Endothelial cell of umbilical vein (primary cell): ENCODE measurements around the gene SLC23A2. TPM values are rescaled to one million over a fixed set of nuclear protein-coding genes. Genes with fewer than 3 reads are reported as not detected.
"Not testable (repeated sequence)": the region's sequence is repeated elsewhere in the genome, so short reads cannot be mapped to it uniquely, and the experiment has no call there.

Experiments
- BruUV-seq: library from RNA; stranded (reverse); fragments of 400-500 nt; replicated peaks from 2 replicates; lab custom pipeline; 2021; lab: Mats Ljungman, UMichigan
- CTCF ChIA-PET: fragments of 300-600, 350-600 bp; sonication (Branson Sonifier 250); formaldehyde crosslinking; loops from one replicate; lab custom pipeline; 2021; ENCODE audit warnings: antibody characterized with exemption, inconsistent platforms; lab: Charles Lee
- POLR2A ChIA-PET: fragments of 300-600, 350-600 bp; sonication (Branson Sonifier 250); formaldehyde crosslinking; loops from one replicate; lab custom pipeline; 2021; ENCODE audit warnings: antibody characterized with exemption, inconsistent platforms; lab: Charles Lee
- DNase-seq: peaks from one replicate; pipeline ENCODE4 v3.0.0-alpha.2; 2011; ENCODE audit warnings: low read depth, low spot score
- FAIRE-seq: peaks from 2 replicates; lab custom pipeline; 2011; peaks lifted over from hg19 to GRCh38; lab: Jason Lieb, UNC
- H2AFZ ChIP-seq: 2 replicates; pipeline ENCODE4 v1.6.0; 2012; ENCODE audit warnings: low read depth, low read length, control low read depth, inconsistent platforms
- H3K27ac ChIP-seq: 2 replicates; pipeline ENCODE4 v1.5.1; 2011; ENCODE audit warnings: low read depth, mild to moderate bottlenecking, control low read depth, low read length, moderate library complexity; ENCODE audit not compliant: insufficient read depth
- H3K27me3 ChIP-seq, 2 experiments: 2 replicates each; pipeline versions ENCODE4 v1.6.0 to v1.6.1; 2011; ENCODE audit warnings: low read length in 2 of 2, mixed read lengths in 1 of 2; ENCODE audit not compliant: control insufficient read depth in 2 of 2, insufficient read depth in 2 of 2
- H3K36me3 ChIP-seq, 2 experiments: 2 replicates in 1 of 2; 3 replicates in 1 of 2; pipeline ENCODE4 v1.5.1; 2011; ENCODE audit warnings: low read length in 2 of 2, mild to moderate bottlenecking in 1 of 2, moderate library complexity in 1 of 2; ENCODE audit not compliant: control insufficient read depth in 2 of 2, insufficient read depth in 2 of 2; ENCODE audit errors: extremely low read depth in 1 of 2
- H3K4me1 ChIP-seq: 3 replicates; pipeline ENCODE4 v1.5.1; 2011; ENCODE audit warnings: mild to moderate bottlenecking, low read length; ENCODE audit not compliant: control insufficient read depth, insufficient read depth; ENCODE audit errors: extremely low read depth
- H3K4me2 ChIP-seq: 2 replicates; pipeline ENCODE4 v1.6.1; 2011; ENCODE audit warnings: low read length, control low read depth, mixed read lengths; ENCODE audit not compliant: insufficient read depth
- H3K4me3 ChIP-seq, 3 experiments: fragments of 200-600 bp in 1 of 3; sonication (generic), shearing (Covaris generic) in 1 of 3; replicated peaks in 1 of 3; 2 replicates each; pipeline ENCODE4 v1.5.1; 2011 to 2016; ENCODE audit warnings: control low read depth in 3 of 3, low read length in 3 of 3, mild to moderate bottlenecking in 2 of 3, inconsistent platforms in 1 of 3, low read depth in 1 of 3, moderate library complexity in 1 of 3; ENCODE audit not compliant: insufficient read depth in 1 of 3
- H3K79me2 ChIP-seq: 2 replicates; pipeline ENCODE4 v1.6.0; 2012; ENCODE audit warnings: low read length, inconsistent platforms; ENCODE audit not compliant: control insufficient read depth, insufficient read depth
- H3K9ac ChIP-seq: replicated peaks from 2 replicates; pipeline ENCODE3; 2011; ENCODE audit warnings: low read length, control low read depth; ENCODE audit not compliant: insufficient read depth; ENCODE audit errors: extremely low read depth
- H3K9me1 ChIP-seq: replicated peaks from 3 replicates; pipeline ENCODE4 v1.6.0; 2011; ENCODE audit warnings: mild to moderate bottlenecking, low read length; ENCODE audit not compliant: control insufficient read depth, insufficient read depth; ENCODE audit errors: extremely low read depth
- H3K9me3 ChIP-seq: replicated peaks from 2 replicates; pipeline ENCODE4 v1.5.1; 2012; ENCODE audit warnings: low read length, inconsistent platforms; ENCODE audit not compliant: control insufficient read depth, insufficient read depth
- H4K20me1 ChIP-seq: replicated peaks from 2 replicates; pipeline ENCODE3; 2011; ENCODE audit warnings: mild to moderate bottlenecking, low read length; ENCODE audit not compliant: control insufficient read depth, insufficient read depth; ENCODE audit errors: extremely low read depth
- CTCF ChIP-seq, 2 donors: IDR thresholded peaks; 1 replicate in 1 of 2; 2 replicates in 1 of 2; pipeline ENCODE4 v1.5.1; 2011; ENCODE audit warnings: low read length in 2 of 2, mild to moderate bottlenecking in 2 of 2, moderate library complexity in 2 of 2, control low read depth in 1 of 2, inconsistent platforms in 1 of 2, low read depth in 1 of 2; ENCODE audit not compliant: insufficient read depth in 1 of 2; ENCODE audit errors: extremely low read depth in 1 of 2
- EZH2 ChIP-seq: IDR thresholded peaks from 2 replicates; pipeline ENCODE4 v1.6.1; 2012; ENCODE audit warnings: borderline replicate concordance, low read depth, mild to moderate bottlenecking, moderate library complexity, low read length, inconsistent platforms; ENCODE audit not compliant: severe bottlenecking
- FOS ChIP-seq: IDR thresholded peaks from 2 replicates; pipeline ENCODE4 v1.6.1; 2011; ENCODE audit warnings: mild to moderate bottlenecking, low read length, moderate library complexity, borderline replicate concordance; ENCODE audit not compliant: insufficient read depth
- GATA2 ChIP-seq: IDR thresholded peaks from 2 replicates; pipeline ENCODE4 v1.7.0; 2011; ENCODE audit warnings: low read depth, mild to moderate bottlenecking, moderate library complexity, mixed read lengths, low read length; ENCODE audit not compliant: insufficient read length, insufficient read depth
- JUN ChIP-seq: IDR thresholded peaks from 2 replicates; pipeline ENCODE4 v1.6.1; 2011; ENCODE audit warnings: borderline replicate concordance, low read depth; ENCODE audit not compliant: insufficient read length, insufficient read depth
- MAX ChIP-seq: IDR thresholded peaks from 2 replicates; pipeline ENCODE4 v1.6.1; 2011; ENCODE audit not compliant: insufficient read depth, insufficient read length
- MYC ChIP-seq: IDR thresholded peaks from one replicate; pipeline ENCODE4 v1.6.1; 2011; ENCODE audit warnings: mild to moderate bottlenecking, low read depth, low read length
- POLR2A ChIP-seq: IDR thresholded peaks from 2 replicates; pipeline ENCODE4 v1.6.1; 2012; ENCODE audit warnings: low read depth, mild to moderate bottlenecking, control low read depth, low read length
- POLR2AphosphoS5 ChIP-seq: IDR thresholded peaks from 2 replicates; pipeline ENCODE4 v1.6.1; 2012; ENCODE audit warnings: low read depth, mild to moderate bottlenecking, control low read depth, low read length, moderate library complexity; ENCODE audit not compliant: insufficient read depth
- dilution Hi-C: fragments of 300-500 bp; cut with MboI; formaldehyde crosslinking; loops from one replicate; pipeline ENCODE4 v1.15.0; 2019; ENCODE audit warnings: low sequenced_read_pairs; ENCODE audit not compliant: extremely low pct_ligation_motif_present
- intact Hi-C: fragments of 100-400 bp; cut with micrococcal nuclease; formaldehyde crosslinking; loops from one replicate; pipeline ENCODE4 v1.10.0; 2022
- polyA plus RNA-seq, 4 experiments: library from polyadenylated mRNA; depleted of rRNA in 3 of 4; stranded (reverse) in 3 of 4; unstranded in 1 of 4; fragments of >200 nt; gene quantifications; 2 replicates each; pipeline versions ENCODE4 v1.2.1 to v1.2.3, GENCODE V29; 2011 to 2012; ENCODE audit warnings: missing spikeins in 1 of 4
- total RNA-seq: library from RNA; stranded (reverse); gene quantifications from 2 replicates; pipeline ENCODE4 v1.2.3, GENCODE V29; 2021

The SLC23A2 gene
- total and polyA plus RNA-seq, 2 donors (not counting 3 experiments of a cell fraction or from before 2014, with no cell fraction given) = 24.4 to 24.5 TPM

- ChIA-PET POLR2A (no interaction called here), CTCF (interaction anchor here (1.0 to 1.4 kb wide), 2 partner anchors 92 to 268 kb away, joined by 4 read pairs; no protein-coding TSS in a partner anchor)
- peak; percentile 4 for FAIRE-seq
- TF ChIP-seq JUN (no peak), FOS (peak; percentile 11)
- no peak overlapping the region for H3K9ac ChIP-seq
- no peak overlapping the region for H3K4me2 ChIP-seq
- no peaks in the 10 kb centered on the region for H3K9me1 ChIP-seq
- no peaks in the 10 kb centered on the region for H4K20me1 ChIP-seq
- no TSS peak for BruUV-seq
- dilution Hi-C loops (no loop called here), intact Hi-C loops (no loop called here)
- H3K27me3 ChIP-seq = peaks cover 0 to 2% of the 10 kb centered on the region in 2 experiments
- peaks cover 7% of the 10 kb centered on the region for H3K4me1 ChIP-seq
- no peak overlapping the region for H3K27ac ChIP-seq
- H3K4me3 ChIP-seq = no peak overlapping the region
- no peaks in the 10 kb centered on the region for H3K79me2 ChIP-seq
- no peaks in the 10 kb centered on the region for H3K9me3 ChIP-seq
- no peaks in the 10 kb centered on the region for H3K36me3 ChIP-seq
- no peak for DNase-seq
- H2AFZ ChIP-seq = no peak overlapping the region
These were observed 7.4 kb upstream of the SLC23A2 start for GRCh38 chr20:5008759-5009158.

- ChIA-PET POLR2A (no interaction called here), CTCF (no interaction called here)
- FAIRE-seq (no peak), DNase-seq (no peak)
- no TSS peak for BruUV-seq
- Histone ChIP-seq H3K4me3 (no peak overlapping the region), H2AFZ (no peak overlapping the region), H3K9me3 (no peaks in the 10 kb centered on the region), H3K4me2 (no peak overlapping the region), H3K9ac (no peak overlapping the region), H3K4me1 (peaks cover 13% of the 10 kb centered on the region), H3K9me1 (no peaks in the 10 kb centered on the region), H4K20me1 (no peaks in the 10 kb centered on the region), H3K36me3 (no peaks in the 10 kb centered on the region), H3K79me2 (no peaks in the 10 kb centered on the region), H3K27me3 (no peaks in the 10 kb centered on the region), H3K27ac (no peak overlapping the region)
- intact Hi-C loops (no loop called here), dilution Hi-C loops (no loop called here)
- no peak for TF ChIP-seq MAX
- no peak for TF ChIP-seq MYC
- no peak for TF ChIP-seq FOS
- no peak for TF ChIP-seq EZH2
- no peak for TF ChIP-seq GATA2
- TF ChIP-seq POLR2A = no peak
- TF ChIP-seq JUN = no peak
- TF ChIP-seq CTCF (IDR thresholded peaks at IDR 0.05; ENCODE audit: extremely low read depth in 1 of 2, insufficient read depth in 1 of 2, low read depth in 1 of 2, low read length in 2 of 2) = no peak
- TF ChIP-seq POLR2AphosphoS5 = no peak
These were observed 4.0 kb upstream of the SLC23A2 start for GRCh38 chr20:5005326-5005725.

GRCh38 chr20:5004825-5005224 lies 3.5 kb upstream of the SLC23A2 start:
- dilution Hi-C loops, FAIRE-seq, POLR2A ChIA-PET: not testable (repeated sequence)

More at GRCh38 chr20:5004825-5005224, 3.5 kb upstream of the SLC23A2 start:
- DNase-seq, H3K9me1 ChIP-seq, CTCF ChIA-PET, H3K79me2 ChIP-seq, H3K27ac ChIP-seq, BruUV-seq, H3K9me3 ChIP-seq, H2AFZ ChIP-seq, H3K4me2 ChIP-seq, H3K4me3 ChIP-seq, H4K20me1 ChIP-seq, H3K27me3 ChIP-seq, intact Hi-C loops, H3K36me3 ChIP-seq, H3K9ac ChIP-seq: not testable (repeated sequence)
- peaks cover 18% of the 10 kb centered on the region for H3K4me1 ChIP-seq
